ENCODE data around the gene LRRC71. TPM values are rescaled to one million over a fixed set of nuclear protein-coding genes. Genes with fewer than 3 reads are reported as not detected.

The LRRC71 gene
- total and polyA plus RNA-seq, 2 of the 4 experiments (the other 2 are of a cell fraction): 0.50 TPM; not detected in 1

DNA sequence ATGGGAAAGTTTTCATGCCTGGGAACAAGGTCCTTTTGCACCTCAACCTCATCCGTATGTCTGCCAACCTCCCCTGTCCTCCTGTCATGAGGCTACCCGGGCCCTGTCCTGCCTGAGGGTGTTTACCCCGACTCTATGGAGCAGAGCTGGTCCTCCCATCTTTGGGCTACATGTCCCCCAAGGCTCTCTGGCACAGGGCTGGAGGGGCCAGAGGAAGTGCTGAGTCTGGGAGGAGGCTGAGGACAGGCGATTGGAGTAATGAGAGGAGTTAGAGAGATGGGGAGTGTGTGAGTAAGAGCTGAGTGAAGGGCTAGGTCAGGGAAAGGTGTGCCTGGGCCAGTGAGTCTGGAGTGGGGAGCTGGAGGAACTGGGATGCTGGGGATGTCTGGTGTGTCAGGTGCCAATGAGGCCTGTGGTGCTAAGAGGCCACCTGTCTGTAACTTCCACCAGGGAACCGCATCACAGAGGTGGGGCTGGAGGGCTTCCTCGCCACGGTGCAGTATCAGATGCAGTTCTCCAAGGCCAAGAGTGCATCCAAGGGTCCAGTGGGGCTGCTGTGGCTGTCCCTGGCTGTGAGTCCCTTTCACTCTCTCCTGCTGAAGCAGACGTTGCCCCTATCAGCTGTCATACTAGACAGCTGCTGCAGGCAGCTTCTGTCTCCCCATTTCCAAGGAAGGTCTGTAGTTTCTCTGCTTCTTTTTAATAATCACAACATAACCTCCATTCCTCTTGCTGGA, 11.7 kb downstream of the LRRC71 start:
- intact Hi-C loops (cut with micrococcal nuclease): no loop called here

More for the DNA sequence above, 11.7 kb downstream of the LRRC71 start:
- Histone ChIP-seq H4K8ac (ENCODE audit: low read depth in 2 of 2, low read length in 2 of 2) (no peak overlapping the region), H2BK120ac (ENCODE audit: low read depth, low read length) (no peak overlapping the region), H4K91ac (ENCODE audit: insufficient read depth, low read depth, low read length) (no peak overlapping the region), H3K4me3 (ENCODE audit: insufficient read depth, low read depth, low read length) (no peak overlapping the region), H3K56ac (ENCODE audit: extremely low read depth, insufficient read depth, low read length) (no peak overlapping the region), H3K23ac (ENCODE audit: low read depth, low read length) (no peak overlapping the region), H3K14ac (replicated peaks; ENCODE audit: low read depth, low read length) (no peak overlapping the region), H3K27ac (ENCODE audit: insufficient read depth, low read length) (no peak overlapping the region), H3K27me3 (ENCODE audit: control insufficient read depth, insufficient read depth, low read length) (peaks cover 13% of the 10 kb centered on the region), H4K20me1 (ENCODE audit: insufficient read depth, low read length) (no peaks in the 10 kb centered on the region; the same call in 1 of the 2 replicates), H2BK5ac (ENCODE audit: low read depth, low read length, poor library complexity, severe bottlenecking) (no peak overlapping the region), H3K36me3 (ENCODE audit: control insufficient read depth, insufficient read depth, low read length) (peaks cover 14% of the 10 kb centered on the region), H3K4me2 (ENCODE audit: low read depth, low read length) (no peak overlapping the region), H2BK15ac (ENCODE audit: low read depth, low read length) (no peak overlapping the region), H2AK9ac (replicated peaks; ENCODE audit: low read depth, low read length, poor library complexity) (no peak overlapping the region), H2AFZ (replicated peaks; ENCODE audit: low read length, poor library complexity) (no peak overlapping the region), H3K9me1 (ENCODE audit: insufficient read depth, low read length) (no peaks in the 10 kb centered on the region), H3K79me1 (ENCODE audit: low read depth in 1 of 2, low read length in 2 of 2) (no peaks in the 10 kb centered on the region), H3K4me1 (ENCODE audit: control insufficient read depth, insufficient read depth, low read length) (no peaks in the 10 kb centered on the region), H3K9me3 (ENCODE audit: control insufficient read depth, insufficient read depth, low read length) (no peaks in the 10 kb centered on the region), H4K5ac (ENCODE audit: low read depth, low read length) (no peak overlapping the region), H3K18ac (ENCODE audit: low read depth, low read length) (no peak overlapping the region), H2AK5ac (ENCODE audit: low read depth, low read length) (no peak overlapping the region), H3K9ac (ENCODE audit: low read depth, low read length) (no peak overlapping the region), H2BK20ac (ENCODE audit: low read depth, low read length) (no peak overlapping the region), H3K4ac (ENCODE audit: low read depth, low read length) (no peak overlapping the region)
- DNase-seq: no peak
- no peak for TF ChIP-seq ELK1 (IDR thresholded peaks at IDR 0.05; ENCODE audit: borderline replicate concordance, low read depth, low read length)
- TF ChIP-seq MAFK (IDR thresholded peaks at IDR 0.05; ENCODE audit: low read depth, low read length): no peak
- no peak for TF ChIP-seq USF2 (IDR thresholded peaks at IDR 0.05; ENCODE audit: low read depth, low read length)
- no peak for TF ChIP-seq RAD21 (IDR thresholded peaks at IDR 0.05; ENCODE audit: low read length)
- TF ChIP-seq NFE2L2 (IDR thresholded peaks at IDR 0.05; ENCODE audit: low read depth, low read length): no peak
- TF ChIP-seq SMC3 (IDR thresholded peaks at IDR 0.05; ENCODE audit: low read depth, low read length): no peak
- no peak for TF ChIP-seq CHD1 (IDR thresholded peaks at IDR 0.05; ENCODE audit: low read depth, low read length)
- TF ChIP-seq POLR2A (IDR thresholded peaks at IDR 0.05; ENCODE audit: low read depth, low read length): no peak
- TF ChIP-seq RCOR1 (IDR thresholded peaks at IDR 0.05; ENCODE audit: insufficient replicate concordance, low read length): no peak
- no peak for TF ChIP-seq MAZ (IDR thresholded peaks at IDR 0.05; ENCODE audit: borderline replicate concordance, low read depth, low read length)
- TF ChIP-seq FOS (IDR thresholded peaks at IDR 0.05; ENCODE audit: low read depth, low read length): no peak
- no peak for TF ChIP-seq CEBPB (IDR thresholded peaks at IDR 0.05; ENCODE audit: low read depth, low read length)
- TF ChIP-seq RFX5 (IDR thresholded peaks at IDR 0.05; ENCODE audit: low read depth, low read length): no peak
- BruUV-seq (replicated peaks): no TSS peak
- dilution Hi-C loops (cut with HindIII; ENCODE audit: low sequenced_read_pairs, unreplicated experiment) (no loop called here), in situ Hi-C loops (cut with MboI; ENCODE audit: low sequenced_read_pairs) (no loop called here)
- ChIA-PET CTCF (no interaction called here), POLR2A (ENCODE audit: unreplicated experiment) (no interaction called here)
- ATAC-seq (ENCODE audit: low read depth): no peak
- WGBS, 2 experiments (ENCODE audit: extremely low coverage in 2 of 2, insufficient read length in 1 of 2): 64% methylated on average over 4 of the region's 8 CpGs; no CpG with 5 or more reads in 1 of the 2 experiments

Data from IMR-90 (cell line).